GM21825 (cell line): Measurements from ENCODE around the gene MAP2K5.

Experiments used
- ATAC-seq: cut with Tn5 transposase; IDR thresholded peaks from one replicate; pipeline ENCODE4 v1.9.1; 2021; ENCODE audit warnings: mild to moderate bottlenecking, moderate library complexity; ENCODE audit not compliant: unreplicated experiment

MAP2K5 gene

DNA sequence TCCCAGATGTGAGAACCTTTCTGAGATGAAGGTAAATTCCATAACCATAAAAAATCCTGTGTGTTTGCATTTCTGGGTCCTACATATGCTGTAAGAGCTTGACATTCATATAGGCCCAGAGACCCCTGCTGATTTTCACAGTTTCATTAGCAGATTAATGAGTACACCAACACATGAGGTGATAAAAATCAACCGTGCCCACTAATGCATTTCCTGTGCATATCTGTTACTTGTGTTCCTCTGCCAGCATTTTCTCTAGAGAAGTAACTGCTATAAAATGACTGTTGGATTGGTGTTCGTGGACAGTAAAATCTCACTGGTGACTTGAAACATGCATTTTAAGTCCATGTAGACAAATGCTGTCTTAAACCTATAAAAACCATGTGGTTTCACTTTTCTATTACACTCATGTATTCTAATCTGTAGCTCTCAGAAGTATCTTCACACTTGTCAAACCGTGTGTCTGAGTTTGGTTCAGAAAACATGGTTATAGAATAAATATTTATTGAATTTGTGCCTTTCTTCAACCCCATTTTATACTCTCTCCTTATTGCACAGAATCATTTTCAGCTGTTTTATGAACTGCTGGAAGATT is 14.6 kb downstream of the MAP2K5 start:
- no peak for ATAC-seq

DNA sequence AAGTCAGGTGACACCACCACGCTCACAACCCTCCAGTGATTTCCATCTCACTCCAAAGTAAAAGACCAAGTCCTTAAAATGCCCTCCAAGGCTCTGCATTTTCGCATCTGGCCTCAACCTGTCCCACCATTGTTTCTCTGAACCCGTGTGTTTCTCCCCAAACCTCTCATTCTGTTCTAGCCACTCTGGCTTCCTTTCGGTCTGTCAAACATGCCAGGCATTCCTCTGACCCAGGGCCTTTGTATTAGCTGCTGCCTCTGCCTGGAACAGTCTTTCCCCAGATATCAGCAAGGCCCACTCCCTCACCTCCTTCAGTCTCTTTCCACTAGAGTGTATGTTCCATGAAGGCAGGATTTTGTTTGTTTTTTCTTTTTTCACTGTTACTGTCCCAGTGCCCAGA is 16.0 kb downstream of the MAP2K5 start:
- ATAC-seq: no peak

DNA sequence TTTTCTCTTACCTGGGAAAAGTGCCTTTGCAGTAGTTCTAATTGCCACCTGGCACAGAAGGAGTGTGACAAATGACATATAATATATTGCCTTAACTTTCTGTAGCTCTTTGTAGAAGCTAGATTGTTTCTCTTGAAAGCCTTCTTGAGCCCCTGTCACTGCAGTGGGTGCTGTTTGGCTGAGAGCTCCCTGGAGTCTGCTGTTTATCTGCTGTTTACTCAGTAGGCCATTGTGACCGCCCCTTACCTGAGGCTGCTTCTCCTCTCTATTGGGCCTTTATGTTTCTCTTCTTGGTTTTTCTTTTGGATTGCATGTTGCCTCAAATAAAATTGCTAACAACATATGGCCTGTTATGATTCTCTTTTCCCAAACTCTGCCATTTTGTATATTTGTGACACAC is 16.7 kb downstream of the MAP2K5 start:
- no peak for ATAC-seq

DNA sequence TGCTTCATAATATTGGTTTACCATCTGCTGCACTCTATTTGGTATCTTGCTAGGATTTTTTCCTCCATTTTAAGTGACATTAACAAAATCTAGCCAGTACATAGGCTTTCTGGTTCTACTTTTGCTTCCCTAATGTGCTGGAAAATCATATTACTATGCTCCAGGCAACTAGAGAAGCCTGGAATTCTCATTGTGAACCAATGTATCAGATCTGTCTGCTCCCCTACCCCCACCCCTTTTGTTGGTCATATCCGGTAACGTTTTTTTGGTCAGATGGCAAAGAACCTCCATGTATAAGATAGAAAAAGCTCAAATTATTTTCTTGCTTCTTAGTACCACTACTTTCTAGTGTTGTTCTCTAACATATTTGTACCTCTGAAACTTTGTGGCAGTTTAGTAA is 17.1 kb downstream of the MAP2K5 start:
- ATAC-seq: no peak

DNA sequence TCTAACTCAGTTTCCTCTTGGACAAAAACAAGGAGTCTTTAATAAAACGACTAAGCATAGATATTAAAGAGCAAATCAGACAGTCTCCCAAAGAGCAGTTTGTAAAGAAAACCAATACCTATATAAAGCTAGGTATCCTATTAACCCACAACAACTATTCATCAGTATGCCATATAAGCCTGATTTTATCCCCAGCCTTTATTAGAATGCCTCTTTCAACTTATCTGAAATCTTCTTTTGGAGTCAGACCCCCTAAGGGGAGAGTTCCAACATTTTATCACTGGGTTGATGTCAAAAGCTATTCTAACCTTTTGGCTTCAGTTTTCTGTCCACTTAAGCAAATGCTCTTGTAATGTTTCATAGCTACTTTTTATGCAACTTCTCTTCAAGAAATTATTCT is 17.8 kb downstream of the MAP2K5 start:
- ATAC-seq: no peak

DNA sequence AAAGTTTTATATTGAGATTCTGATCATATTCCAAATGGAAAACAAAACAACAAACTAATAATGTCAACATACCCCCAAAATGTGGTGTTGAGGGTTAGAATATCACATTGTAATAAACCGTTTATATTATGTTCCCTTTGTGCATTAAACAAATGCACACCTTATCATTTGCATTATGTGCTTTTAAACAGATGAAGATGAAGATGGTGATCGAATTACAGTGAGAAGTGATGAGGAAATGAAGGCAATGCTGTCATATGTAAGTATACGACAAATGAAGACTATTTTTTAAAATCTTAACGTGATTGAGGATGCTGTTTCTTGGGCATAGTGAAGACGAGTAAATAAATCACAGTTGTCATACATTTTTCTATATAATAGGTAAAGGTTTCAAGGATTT is 20.6 kb downstream of the MAP2K5 start:
- ATAC-seq: no peak

DNA sequence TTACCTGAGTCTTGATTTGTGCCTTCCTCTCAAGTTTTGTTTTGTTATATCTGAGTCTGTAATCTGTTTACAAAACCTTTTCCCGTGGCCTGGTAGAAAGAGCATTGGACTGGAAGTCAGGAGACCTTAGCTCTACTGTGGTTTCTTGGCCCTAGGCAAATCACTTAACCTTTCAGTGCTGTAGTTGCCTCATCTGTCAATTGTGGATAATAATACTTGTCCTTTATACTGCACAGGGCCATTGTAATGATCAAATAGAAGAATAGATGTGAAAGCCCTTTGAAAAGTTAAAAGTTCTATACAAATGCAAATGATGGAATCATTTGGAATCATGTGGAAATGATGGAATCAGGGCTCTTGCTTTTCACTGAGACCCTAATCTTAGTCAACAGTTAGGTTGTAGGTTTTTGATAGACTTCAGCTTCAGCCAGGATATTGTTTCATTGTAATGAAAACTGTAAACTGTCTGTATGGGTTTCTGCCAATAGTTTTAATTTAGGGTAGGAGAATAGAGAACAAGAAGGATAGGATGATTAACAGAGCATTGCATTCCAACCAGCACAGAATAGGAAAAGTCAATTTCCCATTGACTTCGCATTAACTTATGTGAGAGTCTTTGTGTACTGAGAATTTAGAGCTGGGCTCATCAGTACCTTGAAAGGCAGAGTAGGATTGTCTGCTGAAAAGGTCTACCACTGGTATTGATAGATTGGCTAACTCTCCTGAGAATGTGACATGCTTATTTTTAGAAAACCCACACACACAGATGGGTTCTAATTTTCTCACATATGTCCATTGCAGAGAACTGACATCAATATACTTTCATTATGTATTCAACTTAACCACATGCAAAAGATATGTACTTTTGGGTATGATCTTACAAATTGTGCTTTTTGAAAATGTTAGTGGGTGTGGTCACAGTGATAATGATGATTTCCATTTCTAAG is 21.8 kb downstream of the MAP2K5 start:
- ATAC-seq: peak; percentile 88

DNA sequence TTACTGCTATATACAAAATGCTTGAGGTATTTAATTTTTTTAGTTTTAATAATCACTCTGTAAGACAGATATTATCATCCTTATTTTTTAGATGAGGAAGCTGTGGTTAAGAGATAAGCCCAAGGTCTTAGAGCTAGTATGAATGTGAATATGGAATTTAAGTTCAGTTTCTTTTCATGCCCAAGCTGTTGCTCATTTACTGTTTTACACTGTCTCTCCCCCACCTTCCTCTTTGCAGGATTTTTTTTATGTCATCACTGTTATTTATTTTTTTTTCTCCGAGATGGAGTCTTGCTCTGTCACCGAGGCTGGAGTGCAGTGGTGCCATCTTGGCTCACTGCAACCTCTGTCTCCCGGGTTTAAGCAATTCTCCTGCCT is 22.5 kb downstream of the MAP2K5 start:
- peak; percentile 28 for ATAC-seq

DNA sequence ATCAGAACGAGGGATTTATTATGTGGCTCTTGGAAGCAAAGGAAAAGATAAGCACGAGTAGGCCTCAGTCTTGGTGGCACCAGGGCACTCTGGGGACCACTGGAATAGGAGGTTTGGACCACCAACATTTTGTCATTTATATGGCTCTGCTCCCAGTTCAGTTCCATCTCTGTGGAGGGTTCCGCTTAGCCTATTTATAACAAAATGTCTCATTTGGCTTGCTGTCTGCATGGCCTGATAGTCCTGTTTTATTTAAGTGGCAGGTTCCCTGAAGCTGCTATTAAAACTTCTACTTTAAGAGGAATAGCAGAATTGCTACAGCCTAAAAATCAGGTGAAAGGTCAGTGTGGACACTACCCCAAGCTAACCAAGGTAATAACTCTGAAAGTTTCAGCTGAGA is 27.2 kb downstream of the MAP2K5 start:
- ATAC-seq: no peak

DNA sequence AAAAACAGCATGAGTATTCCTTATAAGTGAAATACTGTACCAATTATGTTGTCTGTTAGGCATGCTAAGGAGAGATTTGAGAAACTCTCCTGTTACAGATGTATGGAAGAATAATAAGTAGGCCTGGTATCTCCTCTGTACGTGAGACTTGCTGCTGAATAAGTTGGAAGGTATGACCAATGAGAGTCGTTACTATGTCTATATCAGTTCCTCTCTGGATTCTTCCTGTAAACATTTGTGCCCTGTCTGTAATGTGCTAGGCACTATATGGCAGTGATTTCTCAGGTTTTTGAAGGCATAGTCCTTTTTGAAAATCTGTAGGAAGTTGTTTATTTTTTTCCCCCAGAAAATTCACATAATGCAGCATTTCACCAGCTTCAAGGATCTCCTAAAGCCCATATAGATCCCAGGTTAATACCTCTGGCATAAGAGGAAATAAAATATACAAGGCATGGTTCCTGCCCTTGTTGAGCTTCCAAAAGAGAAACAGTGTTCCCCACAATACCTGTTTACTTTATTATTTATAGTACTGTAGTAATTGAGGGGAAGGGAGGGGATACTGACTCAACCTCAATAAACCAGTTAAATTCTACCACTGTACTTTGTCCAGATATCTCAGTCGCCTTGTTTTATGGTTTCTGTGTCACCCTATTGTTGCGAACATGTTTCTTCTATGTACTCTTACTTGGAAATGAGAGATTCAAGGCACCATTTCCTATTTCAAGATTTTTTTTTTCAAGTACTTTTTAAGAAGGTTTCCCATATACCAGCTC is 28.6 kb downstream of the MAP2K5 start:
- ATAC-seq: no peak

DNA sequence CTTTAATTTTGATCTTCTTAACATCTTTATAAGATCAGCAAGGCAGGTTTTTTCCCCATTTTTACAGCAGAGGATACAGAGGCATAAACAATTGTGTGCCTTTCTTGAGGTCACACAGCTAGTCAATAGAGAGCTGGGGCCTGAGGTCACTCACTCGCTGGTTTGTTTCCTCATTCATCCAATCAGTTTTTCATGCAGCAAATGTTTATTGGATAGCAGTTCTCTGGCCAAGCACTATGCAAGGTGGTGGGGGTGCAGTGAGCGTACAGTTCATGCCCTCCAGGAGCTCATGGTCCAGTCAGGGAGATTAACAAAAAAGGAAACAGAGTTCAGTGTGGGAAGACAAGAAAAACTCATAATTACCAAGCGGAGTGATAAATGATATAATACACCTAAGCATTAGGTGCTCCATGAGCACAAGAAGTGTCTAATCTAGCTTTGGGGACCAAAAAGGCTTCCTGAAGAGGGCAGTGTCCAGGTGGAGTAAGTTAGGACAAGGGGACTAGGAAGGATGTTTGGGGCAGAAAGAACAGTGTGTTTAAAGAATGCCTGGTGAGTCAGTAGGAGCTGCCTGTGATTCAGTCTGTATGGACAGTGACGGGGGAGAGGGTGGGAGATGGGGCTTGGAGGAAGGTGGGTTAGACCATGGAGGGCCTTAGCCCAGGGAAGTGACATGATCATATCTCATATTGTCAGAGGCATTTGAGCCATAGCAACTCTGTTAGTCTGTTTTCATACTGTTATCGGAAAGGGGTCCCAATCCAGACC is 29.3 kb downstream of the MAP2K5 start:
- ATAC-seq: no peak

DNA sequence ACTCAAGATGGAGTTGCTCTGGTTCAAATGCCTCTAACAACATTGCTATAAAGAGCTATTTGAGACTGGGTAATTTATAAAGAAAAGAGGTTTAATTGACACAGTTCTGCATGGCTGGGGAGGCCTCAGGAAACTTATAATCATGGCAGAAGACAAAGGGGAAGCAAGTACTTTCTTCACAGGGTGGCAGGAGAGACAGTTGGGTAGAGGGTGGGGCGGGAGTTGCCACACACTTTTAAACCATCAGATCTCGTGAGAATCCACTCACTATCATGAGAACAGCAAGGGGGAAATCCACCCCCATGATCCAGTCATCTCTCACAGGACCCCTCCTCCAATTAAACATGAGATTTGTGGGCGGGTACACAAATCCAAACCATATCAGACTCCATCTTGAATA is 30.7 kb downstream of the MAP2K5 start:
- no peak for ATAC-seq

DNA sequence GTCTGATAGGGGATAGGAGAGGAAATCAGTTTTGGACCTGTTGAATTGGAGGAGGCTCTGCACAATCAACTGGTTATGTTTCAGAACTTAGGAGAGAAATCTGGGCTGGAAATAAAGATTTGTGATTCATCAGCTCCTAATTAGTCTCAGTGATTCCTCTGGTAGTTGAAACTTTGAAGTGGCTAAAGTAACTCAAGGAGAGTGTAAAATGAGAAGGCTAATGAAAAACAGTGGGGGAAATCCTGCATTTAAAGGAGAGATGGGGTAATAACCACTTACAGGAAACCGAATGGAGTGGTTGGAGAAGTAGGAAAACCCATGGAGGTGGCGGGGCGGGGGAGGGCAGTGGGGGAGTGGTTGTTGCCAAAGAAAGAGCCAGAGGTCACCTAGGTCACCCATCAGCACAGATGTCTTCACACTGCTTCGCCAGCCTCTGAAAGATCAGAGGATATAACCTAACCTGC is 32.6 kb downstream of the MAP2K5 start:
- no peak for ATAC-seq

DNA sequence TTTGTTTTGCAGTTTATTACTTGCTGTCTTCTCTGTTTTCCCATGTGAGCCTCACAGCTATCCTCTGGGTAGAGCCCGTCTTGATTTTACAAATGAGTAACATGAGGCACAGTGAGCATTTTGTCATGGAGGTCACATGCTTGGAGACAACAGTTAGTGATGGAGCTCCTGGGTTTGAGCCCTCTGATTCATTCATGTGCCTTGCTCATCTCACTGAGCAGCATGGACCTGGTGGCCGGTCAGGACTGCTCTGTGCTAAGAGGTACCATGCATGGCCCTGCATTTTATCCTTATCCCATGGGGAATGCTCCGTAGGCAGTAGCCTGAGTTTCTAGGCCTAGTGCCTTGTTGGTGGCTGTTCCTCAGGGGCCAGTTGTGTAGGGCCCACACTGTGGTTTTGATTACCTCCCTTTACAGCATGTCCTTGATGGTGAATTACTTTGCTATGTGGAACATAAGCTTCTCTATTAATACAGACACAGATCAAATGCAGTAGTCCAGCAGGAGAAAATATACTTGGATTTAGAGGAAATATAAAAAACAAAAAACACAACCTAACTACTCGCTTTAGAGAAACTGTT is 35.6 kb downstream of the MAP2K5 start:
- no peak for ATAC-seq

DNA sequence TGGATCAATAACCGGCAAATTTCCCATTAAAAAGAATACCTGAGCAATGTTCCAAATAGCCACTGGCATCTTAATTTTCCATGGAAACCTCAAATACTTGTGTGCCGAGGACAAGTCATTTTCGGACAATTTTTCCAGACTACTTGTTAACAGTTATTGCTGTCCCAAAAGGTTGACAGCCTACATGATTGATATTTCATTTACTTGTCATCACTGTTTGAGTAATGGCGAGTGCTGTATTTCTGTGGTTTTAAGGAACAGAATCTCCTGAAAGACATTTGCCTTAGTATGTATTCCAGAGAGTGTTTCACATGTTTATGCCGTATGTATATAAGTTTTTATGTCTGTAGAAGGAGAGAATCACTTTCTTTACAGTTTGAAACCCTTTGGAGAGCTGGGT is 36.7 kb downstream of the MAP2K5 start:
- ATAC-seq: no peak

DNA sequence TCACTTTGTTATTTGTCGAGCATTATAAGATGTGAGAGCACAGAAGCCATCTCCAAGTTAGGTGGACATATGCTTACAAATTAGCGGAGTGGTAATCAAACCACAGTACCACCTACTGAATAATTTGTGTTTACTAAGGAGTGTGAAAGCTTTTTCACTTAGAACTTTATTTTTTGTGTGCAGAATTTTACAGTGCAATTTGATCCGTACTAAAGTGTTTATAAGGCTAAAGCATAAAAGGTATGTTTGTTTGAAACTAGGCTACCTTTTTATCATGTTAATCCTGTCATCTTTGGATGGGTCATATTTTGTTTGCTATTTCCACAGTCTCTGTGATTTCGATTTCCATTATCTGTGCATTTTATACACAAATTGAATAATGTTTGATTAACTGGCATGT is 37.5 kb downstream of the MAP2K5 start:
- ATAC-seq: no peak

DNA sequence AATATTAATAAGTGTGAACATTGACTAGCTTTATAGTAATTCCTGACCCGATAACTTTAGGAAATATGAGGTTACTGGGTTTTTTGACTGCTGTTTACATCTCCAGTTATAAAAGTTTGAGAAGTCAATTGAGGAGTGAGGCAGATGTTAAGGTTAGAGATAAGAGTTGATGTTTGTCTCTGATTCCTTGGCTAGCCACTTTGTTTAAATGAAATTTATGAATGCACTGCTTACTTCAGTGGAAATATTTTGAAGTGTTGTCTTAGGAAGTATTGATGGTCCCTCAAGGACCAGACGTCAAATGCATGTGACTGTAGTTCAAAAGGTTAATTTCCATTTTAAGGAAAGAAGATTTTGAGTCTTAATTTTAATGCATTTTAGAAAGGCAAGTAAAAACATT is 41.7 kb downstream of the MAP2K5 start:
- ATAC-seq: no peak

DNA sequence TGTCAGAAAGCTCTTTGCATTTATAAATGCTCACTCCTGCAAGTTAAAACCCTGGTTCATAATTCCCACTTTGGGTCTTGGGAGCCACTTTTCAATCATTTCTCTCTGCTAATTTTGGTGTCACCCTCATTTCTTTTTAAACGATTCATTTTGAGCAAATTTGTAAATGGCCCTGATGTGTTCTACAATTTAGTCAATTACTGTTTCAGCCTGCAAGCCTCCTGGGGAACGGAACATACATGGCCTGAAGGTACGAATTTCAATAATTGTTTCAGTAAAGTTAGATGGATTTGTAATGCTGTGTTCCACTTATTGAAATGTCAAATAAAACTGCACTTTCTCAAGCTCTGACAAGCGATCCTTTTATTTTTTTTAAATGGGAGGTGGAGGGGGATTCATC is 43.2 kb downstream of the MAP2K5 start:
- ATAC-seq: no peak

DNA sequence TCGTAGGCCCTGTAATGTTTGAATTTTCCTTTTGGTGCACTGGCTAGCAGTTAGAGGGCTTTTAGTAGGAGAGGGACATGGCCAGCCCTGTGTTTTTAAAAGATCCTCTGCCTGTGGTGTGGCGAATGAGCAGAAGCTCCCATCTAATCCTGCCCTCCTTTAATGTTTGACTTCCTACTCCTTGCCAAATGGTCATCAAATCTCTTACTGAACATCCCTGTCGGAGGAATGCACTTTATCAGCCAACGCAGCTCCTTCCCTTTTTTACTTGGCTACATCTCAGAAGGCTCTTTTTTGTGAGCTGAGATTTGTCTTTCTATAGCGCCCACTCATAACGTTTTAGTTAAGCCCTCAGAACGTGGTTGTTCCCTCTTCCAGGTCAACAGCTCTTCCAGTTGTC is 44.8 kb downstream of the MAP2K5 start:
- no peak for ATAC-seq

DNA sequence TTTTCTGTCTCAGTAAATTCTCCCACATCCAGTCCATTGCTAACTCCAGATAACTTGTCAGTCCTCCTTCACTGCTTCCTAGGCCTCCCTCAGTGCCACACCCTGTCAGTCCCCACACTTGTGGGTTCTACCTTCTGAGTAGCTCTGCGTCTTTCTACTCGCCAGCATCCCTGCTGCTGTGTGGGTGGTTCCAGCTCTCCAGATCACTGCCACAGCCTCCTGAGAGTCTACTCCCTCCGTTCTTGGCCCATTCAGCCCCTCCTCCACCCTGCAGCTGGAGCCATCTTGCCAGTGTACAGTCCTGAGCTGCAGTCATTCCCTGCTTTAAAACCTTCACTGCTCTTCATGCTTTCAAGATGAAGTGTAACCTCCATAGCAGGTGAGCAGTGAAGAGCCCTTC is 45.3 kb downstream of the MAP2K5 start:
- ATAC-seq: no peak

DNA sequence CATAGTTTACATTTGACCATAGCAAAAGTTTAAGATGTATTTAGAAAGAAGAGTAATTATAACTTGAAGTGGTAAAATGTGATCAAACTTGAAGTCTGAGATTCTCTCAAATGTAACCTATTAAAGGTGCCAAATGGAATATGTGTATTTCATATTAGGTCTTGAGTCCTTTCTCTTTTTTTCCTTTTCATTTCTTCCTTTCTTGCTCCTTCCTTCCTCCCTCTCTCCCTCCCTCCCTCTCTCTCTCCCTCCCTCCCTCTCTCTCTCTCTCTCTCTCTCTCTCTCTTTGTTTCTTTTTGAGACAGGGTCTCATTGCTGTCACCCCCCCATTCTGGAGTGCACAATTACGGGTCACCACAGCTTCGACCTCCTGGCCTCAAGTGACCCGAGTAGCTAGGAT is 47.7 kb downstream of the MAP2K5 start:
- no peak for ATAC-seq
